Right renal cortex interstitium (tissue), 3 donors: ENCODE results near the gene WDFY4. TPM values are rescaled to one million over a fixed set of nuclear protein-coding genes. Genes with fewer than 3 reads are reported as not detected.

ENCODE experiments used
- DNase-seq, 3 donors: peaks; one replicate each; pipeline ENCODE4 v3.0.0-alpha.2; 2013; ENCODE audit warnings: low read depth in 3 of 3, low spot score in 2 of 3
- polyA plus RNA-seq, 3 donors: library from polyadenylated mRNA; unstranded; fragments of 120-200 nt; gene quantifications; one replicate each; pipeline ENCODE4 v1.2.1, GENCODE V29; 2013; ENCODE audit not compliant: insufficient read length in 3 of 3

WDFY4 gene
- polyA plus RNA-seq, 3 donors, result 1.6 to 1.9 (median 1.9) TPM

DNA sequence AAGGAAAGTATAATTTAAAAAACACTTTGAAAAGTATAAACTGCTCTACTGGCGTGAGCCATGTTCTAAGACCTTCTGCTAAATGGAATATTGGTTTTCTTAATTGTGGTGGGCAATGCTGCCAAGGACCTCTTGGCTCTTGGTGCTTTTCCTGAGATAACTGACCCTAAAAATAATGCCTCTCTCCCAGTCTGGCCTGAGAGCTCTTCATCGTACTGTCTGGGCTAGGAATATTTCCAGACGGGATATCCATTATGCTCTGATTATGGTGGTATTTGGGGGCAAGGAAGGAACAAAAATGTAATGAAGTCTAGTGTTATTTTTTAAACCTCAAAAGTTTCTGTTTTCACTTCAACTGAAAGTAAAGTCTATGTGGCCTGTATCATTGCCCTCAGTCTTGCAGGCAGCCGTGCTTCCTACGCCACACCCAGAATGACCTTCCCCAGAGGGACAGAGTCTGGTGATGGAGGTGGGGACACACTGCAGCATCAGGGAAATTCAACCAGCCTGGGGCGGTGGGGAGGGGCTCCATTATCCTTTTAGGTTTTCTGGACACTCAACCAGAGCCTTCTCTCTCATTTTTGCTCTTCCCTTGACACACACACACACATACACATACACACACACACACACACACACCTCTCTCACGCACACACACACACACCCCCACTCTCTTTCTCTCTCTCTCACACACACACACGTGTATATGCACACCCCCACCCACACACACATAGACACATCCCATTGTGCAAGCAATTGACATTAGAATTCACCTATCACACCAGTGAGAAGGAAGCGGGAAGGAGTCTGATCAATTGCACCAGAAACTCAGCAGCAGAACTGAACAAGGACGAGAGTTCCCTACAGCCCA lies 155.4 kb downstream of the WDFY4 start:
- no peak for DNase-seq

DNA sequence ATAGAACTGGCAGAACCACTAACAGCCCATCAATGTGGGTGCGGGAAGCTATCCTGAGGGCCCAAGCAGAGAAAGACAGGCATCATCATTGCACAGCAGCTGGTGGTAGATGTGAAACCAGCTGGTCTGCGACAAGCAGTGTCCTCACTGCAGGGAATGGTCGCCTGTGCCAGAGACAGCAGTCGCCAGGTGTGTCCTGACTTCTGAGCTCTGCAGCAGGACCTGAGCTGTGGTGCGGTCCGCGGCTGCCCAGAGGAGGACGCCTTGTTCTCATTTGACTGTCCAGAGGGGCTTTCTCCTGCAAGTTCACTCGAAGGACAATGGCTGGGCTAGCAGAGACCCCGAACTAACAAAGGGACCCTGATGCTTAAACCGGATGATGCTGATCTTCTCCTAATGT lies 157.6 kb downstream of the WDFY4 start:
- DNase-seq, result no peak

DNA sequence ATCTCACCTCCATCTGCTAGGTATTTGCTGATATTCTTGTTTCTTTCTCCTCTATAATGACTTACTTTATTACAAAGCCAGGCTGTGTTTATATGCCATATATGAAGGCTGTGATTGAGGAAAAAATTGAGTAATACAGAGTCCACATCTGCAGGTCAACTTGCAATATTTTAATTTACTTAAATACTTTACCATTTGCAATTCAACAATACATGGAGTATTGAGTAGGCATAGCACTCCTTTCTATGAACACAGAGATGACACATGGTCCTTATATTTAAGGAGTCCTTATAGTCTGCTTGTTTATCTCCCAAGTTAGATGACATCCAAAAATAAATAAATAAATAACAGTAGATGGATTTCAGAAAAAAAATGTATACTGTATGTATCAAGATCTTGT lies 158.5 kb downstream of the WDFY4 start:
- no peak for DNase-seq

DNA sequence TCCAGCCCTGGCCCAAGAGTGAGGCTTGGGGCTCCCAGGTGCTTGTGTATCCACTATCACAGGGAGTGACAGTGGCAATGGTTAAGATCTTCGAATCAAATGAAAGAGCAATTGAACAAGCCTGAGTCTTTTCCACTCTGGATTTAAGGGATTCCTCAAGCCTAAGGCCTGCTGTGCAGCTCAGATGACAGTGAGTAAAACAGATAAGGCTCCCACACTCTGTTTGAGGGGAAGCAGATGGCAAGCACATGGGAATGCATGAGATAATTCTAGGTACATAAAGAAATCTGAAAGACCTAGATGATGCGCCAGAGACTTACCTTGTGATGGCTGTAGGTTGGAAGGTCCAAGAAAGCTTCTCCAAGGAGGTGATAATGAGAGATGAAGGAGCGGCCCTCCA lies 159.9 kb downstream of the WDFY4 start:
- no peak for DNase-seq

DNA sequence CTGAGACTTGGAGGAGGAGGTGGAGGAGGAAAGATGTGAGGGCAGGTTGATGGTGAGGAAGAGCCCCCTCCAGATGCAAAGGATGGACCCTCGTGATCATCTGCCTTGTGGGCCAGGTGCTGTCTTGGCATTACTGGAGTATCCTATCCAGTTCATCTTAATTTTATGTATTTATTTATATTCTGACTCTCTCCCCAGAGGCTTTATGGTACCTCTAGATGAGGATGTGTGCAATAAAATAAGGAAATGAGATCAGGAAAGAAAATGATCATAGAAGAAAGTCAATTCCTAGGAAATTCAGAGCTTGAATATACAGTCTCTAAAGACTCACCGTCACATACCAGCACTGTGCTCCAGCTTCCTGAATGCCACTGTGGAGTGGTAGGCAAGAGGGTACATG lies 160.8 kb downstream of the WDFY4 start:
- DNase-seq, result no peak

DNA sequence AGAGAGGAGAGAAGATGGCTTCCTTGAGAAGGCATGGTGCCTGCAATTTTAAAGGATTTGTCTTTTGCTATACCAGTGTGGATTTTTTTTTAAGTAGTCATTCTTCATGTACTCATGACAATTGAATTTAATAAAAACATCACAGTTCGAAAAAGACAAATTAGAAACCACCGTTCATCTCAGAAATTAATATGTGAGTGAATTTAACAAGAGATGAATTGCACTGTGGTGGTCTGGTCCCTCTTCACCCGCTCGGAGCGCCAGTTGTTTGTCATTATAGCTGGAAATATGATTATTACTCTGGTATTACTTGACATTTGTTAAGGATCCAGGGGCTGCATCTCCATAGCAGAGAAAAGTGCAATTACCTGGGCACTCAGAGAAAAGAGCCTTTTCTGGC lies 163.0 kb downstream of the WDFY4 start:
- no peak for DNase-seq

DNA sequence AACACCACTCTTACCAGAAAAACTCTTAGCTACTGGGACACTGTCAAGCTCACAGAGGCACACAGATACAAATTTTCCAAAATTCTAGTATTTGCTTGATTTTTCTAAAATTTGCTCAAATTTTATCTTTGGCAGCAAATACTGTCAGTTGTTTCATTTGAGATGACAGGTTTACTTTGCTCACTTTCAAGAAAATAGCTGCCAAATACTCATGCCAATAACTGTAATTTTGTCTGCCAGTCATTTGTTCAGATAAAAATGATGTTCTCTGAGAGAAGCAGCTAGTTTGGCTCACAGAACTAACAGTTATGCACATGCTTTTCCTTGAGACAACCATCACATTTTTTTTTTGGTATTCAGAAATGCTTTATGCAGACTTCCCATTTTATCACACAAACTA lies 172.2 kb downstream of the WDFY4 start:
- DNase-seq, result no peak

DNA sequence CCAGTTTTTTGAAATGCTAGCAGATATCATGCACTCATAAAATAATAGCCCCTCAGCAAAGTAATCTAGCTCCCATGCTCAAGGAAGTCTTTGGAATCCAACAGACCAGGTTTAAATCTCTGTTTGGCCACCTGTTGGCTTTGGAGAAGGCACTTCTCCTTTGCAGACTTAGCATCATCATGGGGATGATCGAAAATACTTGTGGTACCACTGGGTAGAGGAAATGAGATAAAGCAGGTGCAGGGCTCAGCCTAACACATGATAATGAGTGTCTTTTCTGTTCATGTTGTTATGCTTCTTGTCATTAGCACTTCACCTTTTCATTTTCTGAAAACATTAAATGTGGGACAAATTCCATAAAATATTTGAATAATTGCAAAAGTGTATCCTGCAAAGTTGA lies 187.6 kb downstream of the WDFY4 start:
- no peak for DNase-seq

DNA sequence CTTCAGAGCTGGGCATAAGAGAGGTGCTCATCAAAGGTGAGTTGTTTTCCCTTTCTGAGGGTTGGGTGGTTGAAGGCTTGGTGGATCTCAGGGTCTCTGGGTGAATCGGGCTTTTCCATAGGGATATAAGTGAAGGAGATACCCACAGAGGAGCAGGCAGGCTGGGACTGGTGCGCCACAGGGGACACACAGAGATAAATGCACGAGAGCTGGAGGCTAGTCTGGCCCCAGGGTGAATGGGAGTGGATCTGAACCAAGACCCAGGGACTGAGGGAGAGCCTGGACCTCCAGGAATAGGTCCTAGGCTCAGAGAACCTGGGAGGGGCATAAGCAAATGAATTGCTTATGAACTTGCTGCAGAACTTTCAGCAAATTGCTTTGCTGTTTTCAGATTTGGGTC lies 193.4 kb downstream of the WDFY4 start:
- no peak for DNase-seq

DNA sequence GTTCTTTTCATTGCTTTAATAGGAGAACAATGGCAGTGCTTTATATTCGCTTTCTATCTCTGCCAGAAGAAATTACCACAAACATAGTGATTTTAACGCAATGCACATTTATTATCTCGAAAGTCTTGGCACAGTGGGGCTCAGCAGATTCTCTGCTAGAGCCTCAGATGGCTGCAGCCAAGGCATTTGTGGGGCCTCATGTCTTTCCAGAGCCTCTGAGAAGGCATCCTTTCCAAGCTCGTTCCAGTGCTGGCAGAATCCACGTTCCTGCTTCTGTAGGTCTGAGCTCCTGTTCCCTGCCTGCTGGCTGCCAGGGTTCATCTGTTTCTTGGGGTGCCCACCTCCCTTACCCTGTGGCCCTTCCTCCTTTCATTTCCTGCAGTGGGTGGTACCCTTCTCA lies 194.8 kb downstream of the WDFY4 start:
- no peak for DNase-seq

DNA sequence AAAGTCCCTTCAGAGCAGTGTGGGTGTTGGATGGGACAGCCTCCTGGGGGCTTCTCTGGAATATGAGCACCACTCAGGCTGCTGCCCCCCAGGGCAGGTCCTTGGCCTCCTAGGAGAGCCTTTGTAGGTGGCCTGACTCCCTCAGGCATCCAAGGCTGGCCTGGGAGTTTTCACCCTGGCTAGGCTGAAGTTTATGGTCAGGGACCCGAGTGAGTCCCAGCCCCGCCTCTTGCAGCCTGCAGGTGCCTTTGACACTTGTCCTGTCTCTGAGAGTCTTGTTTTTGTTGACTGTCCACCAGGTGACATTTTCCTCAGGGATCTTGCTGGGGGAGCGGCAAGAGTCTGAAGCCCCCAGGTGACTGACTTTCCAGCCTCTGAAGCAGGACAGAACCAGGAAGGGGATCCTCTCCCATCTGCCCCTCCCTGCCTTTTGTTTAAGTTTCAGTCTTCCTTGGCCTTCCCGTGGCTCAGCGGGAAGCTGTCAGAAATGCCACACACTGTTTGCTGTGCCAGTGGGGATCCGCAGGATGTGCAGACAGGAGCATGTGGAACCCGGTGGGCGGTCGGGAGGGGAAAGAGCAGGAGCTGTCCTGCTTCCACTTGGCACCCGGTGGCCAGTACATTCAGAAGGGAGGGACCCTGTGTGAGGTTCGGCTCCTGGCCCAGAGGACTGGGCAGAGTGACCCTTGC lies 195.5 kb downstream of the WDFY4 start:
- no peak for DNase-seq

DNA sequence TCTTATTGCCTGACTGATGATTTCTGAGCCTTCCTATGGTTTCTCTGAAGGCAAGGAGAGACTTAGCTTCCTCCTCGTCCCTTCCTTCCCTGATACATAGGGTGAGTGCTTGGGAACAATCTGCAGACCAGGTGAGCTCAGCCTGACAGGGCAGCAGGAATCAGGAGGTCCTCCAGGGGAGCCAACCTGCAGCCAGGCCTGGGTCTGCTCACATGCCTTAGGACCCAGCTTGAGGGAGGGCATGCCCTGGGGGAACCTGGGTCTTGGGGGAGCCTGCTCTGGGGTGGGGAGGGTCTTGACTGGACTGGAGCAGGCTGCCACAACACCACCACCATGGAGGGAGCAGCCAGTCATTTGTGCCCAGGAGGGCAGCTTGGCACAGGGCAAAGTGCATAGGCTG lies 197.3 kb downstream of the WDFY4 start:
- DNase-seq, result no peak

DNA sequence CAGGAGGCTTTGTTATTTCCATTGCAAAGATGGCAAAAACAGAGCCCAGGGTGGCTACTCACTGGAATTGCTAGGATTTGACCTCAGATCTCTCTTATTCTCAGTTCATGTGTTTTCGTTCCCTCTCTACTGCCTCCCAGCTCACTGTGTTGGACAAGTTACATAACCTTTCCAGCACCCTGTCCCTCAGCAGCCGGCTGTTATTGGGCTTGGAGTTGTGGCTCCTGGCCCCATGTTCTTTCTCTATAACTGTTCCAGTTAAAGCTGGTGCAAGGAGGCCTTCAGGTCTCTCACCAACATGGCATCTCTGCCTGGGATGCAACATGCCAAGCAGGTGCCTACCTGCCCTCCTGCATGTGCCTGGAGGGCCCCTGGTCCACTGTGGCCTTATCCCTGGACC lies 198.2 kb downstream of the WDFY4 start:
- no peak for DNase-seq

DNA sequence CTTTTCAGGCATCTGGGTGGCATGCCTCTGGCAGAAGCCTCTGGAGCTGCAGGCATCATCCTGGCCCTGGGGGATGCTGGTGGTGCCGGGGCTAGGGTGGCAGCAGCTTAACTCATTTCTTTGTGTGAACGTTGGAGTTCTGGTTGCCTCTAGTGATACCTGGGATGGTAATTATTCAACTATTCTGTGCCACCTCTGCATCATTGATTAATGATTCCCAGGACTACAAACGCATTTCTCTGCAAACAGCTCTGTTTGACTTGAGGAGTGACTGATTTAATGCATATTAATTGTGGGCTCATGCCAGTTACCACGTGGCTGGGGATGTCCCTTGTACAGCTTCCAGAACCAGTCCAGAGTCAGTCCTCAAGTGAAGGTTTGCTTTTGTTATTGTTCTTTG lies 199.0 kb downstream of the WDFY4 start:
- DNase-seq, result no peak

DNA sequence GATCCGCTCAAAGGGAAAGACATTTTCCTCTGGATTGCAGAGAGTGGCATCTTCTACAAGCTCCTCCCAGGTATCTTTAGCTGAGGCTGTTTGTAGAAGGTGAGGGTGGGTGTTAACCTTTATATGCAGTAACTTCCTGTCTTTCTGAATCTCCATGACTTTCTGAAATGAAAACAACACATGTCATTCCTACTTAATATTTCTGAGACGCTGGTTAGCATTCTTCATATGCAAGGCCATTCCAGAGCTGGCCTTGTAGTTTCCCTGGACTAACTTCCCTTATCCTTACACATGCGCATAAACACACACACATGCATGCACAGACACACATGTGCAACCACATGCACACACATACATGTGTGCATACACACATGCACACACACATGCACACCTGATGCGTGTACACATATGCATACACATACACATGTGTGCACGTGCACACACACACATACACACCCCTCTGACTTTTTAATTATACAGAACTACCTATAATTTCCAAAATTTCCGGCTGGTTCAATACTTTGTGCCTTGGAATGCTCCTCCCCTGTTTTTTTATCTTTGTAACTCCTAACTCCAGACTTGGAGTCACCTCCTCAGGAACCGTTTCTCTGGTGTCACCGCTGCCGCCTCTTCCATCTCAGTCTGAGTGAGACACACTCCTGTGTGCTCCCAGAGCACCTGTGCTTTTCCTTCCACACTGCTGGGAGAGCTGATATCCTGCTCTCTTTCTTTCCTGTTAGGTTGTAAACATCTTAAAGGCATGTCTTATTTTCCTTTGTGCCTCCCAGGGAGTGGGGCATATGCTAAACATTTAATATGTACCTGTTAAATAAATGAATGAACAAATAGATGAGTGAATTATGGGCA lies 199.7 kb downstream of the WDFY4 start:
- no peak for DNase-seq

DNA sequence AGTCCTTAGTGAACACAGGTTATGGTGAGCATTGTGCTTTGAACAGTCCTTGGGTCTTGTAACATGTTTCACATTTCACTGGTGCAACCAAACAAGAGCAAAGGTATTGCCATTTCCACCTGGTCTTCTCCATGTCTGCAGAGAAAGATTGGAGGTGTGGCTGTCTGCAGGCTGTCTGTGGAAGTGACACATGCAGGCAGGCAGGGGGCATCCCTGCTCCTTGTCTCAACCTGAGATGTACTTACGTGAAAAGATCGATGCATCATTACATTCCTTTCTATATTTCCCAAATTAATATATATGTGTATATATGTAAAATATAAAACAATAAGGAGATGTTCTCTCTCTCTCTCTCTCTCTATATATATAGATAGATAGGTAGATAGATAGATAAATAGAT lies 200.7 kb downstream of the WDFY4 start:
- no peak for DNase-seq

DNA sequence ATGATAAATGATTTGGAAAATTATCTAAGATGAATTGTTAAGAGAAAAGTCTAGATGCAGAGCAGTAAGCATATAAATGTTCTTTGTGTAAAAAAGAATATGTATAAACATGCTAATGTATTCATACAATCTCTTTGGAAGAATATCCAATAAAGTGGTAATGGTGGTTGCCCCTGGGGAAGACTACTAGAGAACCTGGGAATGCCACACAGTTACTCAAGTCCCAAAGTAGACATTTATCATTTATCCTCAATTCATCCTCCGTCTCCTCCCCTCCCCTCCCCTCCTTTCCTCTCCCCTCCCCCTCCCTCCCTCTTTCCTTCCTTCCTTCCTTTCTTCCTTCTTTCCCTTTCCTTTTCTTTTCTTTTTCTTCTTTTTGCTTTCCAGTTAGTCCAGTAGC lies 203.3 kb downstream of the WDFY4 start:
- no peak for DNase-seq

DNA sequence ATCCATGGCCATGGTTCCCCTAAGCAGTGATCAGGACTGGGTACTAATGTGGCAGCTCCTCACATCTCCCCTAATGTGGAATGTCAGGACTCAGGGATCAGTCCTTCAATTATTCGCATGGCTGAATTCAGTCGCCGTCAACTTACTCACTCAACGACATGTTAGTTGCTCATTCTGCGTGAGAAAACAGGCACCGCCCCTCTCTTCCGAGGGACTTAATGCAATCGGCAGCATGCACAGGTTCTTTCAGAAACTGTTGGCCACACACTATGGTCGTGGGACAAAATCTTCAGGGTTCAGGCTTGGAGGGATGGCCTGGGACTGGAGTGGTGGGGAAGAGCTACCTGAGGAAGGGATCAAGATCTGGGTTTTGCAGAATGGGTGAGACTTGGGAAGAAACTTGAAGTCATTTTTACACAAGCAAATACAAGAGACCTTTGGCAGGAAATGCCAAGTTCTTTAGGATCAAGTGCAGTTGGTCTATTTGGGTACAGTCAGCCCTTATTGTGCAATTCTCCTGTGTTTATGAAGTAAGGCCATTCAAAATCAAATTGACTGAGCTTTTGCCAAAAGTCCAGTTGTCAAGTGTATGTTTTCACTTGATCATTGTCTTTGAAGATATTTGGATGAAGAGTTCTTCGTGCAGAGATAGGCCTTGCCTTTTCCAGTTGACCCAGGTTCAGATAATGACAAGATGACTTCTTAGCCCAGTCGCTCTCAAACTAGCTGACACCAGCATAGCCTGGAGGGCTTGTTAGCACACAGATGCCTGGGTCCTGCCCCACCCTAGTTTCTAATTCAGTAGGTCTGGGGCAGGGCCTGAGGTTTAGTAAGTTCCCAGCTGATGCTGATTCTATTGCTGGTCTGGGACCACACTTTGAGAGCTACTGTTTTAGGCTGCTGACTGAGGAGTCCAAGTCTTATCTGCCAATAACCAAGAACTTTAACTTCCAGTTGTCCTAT lies 206.5 kb downstream of the WDFY4 start:
- DNase-seq, result no peak

DNA sequence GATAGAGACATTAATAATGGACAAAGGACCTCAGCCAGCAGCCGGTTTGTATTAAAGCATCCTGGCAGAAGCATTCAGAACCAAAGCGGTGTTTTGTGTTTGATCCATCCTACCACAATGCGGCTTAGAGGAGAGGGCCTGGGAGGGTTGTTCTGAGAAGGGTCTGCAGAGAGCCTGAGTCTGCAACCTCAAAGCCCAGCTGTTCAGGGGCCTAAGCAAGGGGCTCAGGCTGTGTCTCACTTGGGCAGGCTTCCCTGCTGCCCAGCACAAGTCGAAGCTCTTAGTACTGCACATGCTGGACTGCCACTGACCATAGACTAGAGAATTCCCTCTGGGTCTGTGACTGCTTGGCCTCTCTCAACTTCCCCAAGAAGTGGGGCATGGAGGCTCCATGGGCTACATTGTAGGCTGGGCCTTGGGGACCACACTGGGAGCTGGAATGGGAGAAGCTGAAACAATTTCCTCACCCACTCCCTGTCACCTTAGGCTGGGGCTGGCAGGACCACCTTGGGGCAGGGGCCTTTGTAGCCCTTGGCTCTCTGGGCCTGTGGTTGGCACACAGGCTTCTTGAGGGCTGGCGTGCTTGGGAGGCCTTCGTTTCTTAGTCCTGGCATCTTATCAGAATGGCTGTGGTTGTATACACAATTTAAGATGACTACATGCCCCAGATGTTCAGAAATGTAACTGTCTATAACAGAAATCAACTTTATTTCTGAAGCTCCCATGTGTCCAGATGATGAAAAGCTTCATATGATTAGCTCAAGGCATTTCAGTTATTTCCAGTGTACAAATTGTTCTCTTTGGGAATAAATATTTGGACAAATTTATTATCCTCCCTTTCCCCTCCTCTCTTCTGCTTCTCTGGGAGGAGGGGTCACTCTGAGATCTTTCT lies 210.5 kb downstream of the WDFY4 start:
- no peak for DNase-seq
